ENCODE results near the gene ZNF574.

DNA sequence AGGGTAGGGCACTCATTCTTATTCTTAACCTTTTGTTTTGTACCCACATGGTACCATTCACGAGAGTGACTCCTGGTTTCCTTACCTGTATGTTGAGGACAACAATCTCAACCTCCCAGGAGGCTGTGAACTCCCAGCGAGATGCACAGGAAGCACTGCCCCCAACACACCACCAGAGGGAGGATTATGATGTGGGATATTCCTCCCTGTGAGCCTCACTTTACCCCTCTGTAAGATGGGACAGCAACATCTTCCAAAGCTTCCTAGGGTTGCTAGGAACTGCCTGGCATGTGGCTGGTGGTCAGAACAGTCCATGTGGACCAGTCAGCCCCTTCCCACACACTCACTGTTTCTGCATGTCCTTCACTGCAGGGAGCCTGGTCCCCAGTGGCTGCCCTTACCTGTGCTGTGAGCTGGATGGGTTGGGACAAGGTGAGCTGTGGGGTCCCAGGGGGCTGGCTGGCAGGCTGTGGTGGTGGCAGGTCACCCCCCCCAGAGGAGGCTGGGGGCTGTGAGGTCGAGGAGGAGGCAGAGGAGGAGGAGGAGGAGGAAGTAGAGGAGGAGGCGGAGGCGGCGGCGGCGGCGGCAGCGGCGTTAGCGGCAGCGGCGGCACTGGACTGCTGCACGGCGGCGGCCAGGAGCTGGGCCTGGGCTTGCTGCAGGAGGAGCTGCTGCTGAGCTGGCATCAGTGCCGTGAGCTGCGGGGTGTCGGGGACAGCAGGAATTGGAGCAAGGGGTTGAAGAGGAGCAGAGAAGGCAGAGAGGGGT lies 40.5 kb downstream of the ZNF574 start:
- TF ChIP-seq CTCF (conservative IDR thresholded peaks at IDR 0.05 in 1 of 2, IDR thresholded peaks at IDR 0.05 in 1 of 2; ENCODE audit: low read depth in 1 of 2, low read length in 2 of 2) (peak in 1 of 2 donors; percentile 18), EZH2 (IDR thresholded peaks at IDR 0.05; ENCODE audit: low read length, missing control alignments) (no peak)

All from fibroblast of lung (primary cell).